Osteoblast (primary cell): Measurements from ENCODE around the gene ESD. TPM values are rescaled to one million over a fixed set of nuclear protein-coding genes. Genes with fewer than 3 reads are reported as not detected.

Source experiments
- DNase-seq: peaks from one replicate; pipeline ENCODE4 v3.0.0; 2011; ENCODE audit warnings: low spot score, mixed read lengths; ENCODE audit not compliant: insufficient read length; ENCODE audit errors: missing footprints
- H2AFZ ChIP-seq: 2 replicates; pipeline ENCODE4 v1.6.0; 2011; ENCODE audit warnings: mild to moderate bottlenecking, low read length
- H3K27ac ChIP-seq: 2 replicates; pipeline ENCODE4 v1.5.1; 2011; ENCODE audit warnings: mild to moderate bottlenecking, low read depth, low read length, moderate library complexity
- H3K27me3 ChIP-seq: 2 replicates; pipeline ENCODE4 v1.6.0; 2012; ENCODE audit warnings: mild to moderate bottlenecking, control low read depth, inconsistent platforms, low read length, moderate library complexity; ENCODE audit not compliant: insufficient read depth
- H3K36me3 ChIP-seq: 2 replicates; pipeline ENCODE4 v1.5.1; 2011; ENCODE audit warnings: mild to moderate bottlenecking, low read length, control low read depth, moderate library complexity; ENCODE audit not compliant: insufficient read depth
- H3K4me1 ChIP-seq: 2 replicates; pipeline ENCODE4 v1.5.1; 2011; ENCODE audit warnings: mild to moderate bottlenecking, low read length, control low read depth, moderate library complexity; ENCODE audit not compliant: insufficient read depth
- H3K4me2 ChIP-seq: 2 replicates; pipeline ENCODE4 v1.6.0; 2011; ENCODE audit warnings: mild to moderate bottlenecking, low read length; ENCODE audit not compliant: insufficient read depth
- H3K4me3 ChIP-seq: fragments of 200-600 bp; sonication (generic); 3 replicates; pipeline ENCODE4 v1.5.1; 2012; ENCODE audit warnings: mild to moderate bottlenecking, low read length, inconsistent platforms; ENCODE audit not compliant: insufficient read depth
- H3K79me2 ChIP-seq: 2 replicates; pipeline ENCODE4 v1.6.0; 2012; ENCODE audit warnings: mild to moderate bottlenecking, low read length, control low read depth, inconsistent platforms; ENCODE audit not compliant: insufficient read depth
- H3K9me3 ChIP-seq: 2 replicates; pipeline ENCODE4 v1.5.1; 2011; ENCODE audit warnings: low read depth, low read length, control low read depth
- H4K20me1 ChIP-seq: 2 replicates; pipeline ENCODE4 v1.6.0; 2012; ENCODE audit warnings: mild to moderate bottlenecking, low read length, control low read depth; ENCODE audit not compliant: insufficient read depth
- total RNA-seq: library from RNA; depleted of rRNA; stranded (reverse); fragments of >200 nt; gene quantifications from 2 replicates; pipeline ENCODE4 v1.2.3, GENCODE V29; 2012
- TF ChIP-seq, protein P1 (sequence below): IDR thresholded peaks from 2 replicates; pipeline ENCODE4 v1.5.1; 2011; ENCODE audit warnings: mild to moderate bottlenecking, low read depth, low read length, moderate library complexity; ENCODE audit errors: extremely low read depth

ESD gene
- total RNA-seq, 1 donor = 130 TPM

DNA sequence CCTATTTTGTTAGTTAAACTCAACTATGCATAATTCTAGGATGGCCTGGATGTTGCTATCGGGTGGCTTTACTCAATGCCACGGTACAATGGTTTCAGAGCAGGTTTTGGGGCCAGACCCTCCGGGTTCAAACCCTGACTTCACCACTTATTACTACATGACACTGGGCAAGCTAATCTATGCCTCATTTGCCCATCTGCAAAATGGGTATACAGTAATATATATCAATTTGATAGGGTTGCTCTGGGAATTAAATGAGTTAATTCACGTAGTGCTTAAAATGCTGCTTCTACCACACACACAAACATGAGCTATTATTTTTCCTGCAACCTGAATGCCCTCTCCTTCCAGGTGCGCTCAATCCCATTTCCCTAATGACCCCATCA, 839 bp downstream of the ESD start:
- peaks cover 4% of the 10 kb centered on the region for H3K36me3 ChIP-seq
- H3K27me3 ChIP-seq = no peaks in the 10 kb centered on the region
- peak overlapping the region; percentile 99 for H2AFZ ChIP-seq
- peak overlapping the region; percentile 91 for H3K4me3 ChIP-seq
- H3K4me2 ChIP-seq = peak overlapping the region; percentile 96
- no peaks in the 10 kb centered on the region for H3K9me3 ChIP-seq
- DNase-seq = no peak
- peaks cover 41% of the 10 kb centered on the region for H3K79me2 ChIP-seq
- peaks cover 20% of the 10 kb centered on the region for H3K4me1 ChIP-seq
- H4K20me1 ChIP-seq = peaks cover 3% of the 10 kb centered on the region
- TF ChIP-seq, protein P1, sequence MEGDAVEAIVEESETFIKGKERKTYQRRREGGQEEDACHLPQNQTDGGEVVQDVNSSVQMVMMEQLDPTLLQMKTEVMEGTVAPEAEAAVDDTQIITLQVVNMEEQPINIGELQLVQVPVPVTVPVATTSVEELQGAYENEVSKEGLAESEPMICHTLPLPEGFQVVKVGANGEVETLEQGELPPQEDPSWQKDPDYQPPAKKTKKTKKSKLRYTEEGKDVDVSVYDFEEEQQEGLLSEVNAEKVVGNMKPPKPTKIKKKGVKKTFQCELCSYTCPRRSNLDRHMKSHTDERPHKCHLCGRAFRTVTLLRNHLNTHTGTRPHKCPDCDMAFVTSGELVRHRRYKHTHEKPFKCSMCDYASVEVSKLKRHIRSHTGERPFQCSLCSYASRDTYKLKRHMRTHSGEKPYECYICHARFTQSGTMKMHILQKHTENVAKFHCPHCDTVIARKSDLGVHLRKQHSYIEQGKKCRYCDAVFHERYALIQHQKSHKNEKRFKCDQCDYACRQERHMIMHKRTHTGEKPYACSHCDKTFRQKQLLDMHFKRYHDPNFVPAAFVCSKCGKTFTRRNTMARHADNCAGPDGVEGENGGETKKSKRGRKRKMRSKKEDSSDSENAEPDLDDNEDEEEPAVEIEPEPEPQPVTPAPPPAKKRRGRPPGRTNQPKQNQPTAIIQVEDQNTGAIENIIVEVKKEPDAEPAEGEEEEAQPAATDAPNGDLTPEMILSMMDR = no peak
- H3K27ac ChIP-seq = peak overlapping the region; percentile 93

DNA sequence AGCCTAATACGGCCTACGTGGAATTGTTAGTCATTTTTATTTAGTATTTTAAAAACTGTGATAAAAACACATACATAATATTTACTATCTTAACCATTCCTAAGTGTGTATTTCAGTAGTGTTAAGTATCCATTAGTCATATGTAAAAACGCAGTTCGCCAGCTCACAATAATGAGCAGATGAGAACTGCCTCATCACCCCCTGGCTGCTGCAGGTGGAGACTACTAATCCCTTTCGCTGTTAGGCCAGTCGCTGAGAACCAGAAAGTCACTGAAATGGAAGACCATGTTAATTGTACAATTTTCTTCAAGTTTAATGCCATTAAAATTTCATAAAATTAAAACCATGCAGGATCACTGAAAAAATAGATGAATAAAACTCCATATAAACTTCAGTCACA, 1.6 kb downstream of the ESD start:
- TF ChIP-seq, protein P1 = no peak
- H4K20me1 ChIP-seq = peaks cover 3% of the 10 kb centered on the region

DNA sequence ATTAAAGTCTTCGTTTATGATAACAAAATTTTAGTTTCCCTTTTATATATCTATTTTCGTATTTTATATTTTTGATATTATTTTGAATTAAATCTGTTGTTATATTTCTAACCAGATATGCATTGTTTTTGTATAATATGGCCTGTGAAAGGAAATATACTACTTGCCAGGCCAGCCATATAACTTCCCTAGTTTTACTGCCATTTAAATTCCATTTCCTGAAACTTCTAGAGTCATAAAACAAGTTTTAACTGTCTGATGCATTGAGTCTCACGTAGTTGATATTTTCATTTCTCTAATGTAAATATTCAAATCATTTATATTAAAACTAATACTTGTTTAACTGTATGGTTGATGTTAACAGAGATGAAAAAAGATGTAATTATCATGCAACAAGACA, 13.5 kb downstream of the ESD start:
- no peak overlapping the region for H3K4me2 ChIP-seq
- H3K36me3 ChIP-seq = peaks cover 61% of the 10 kb centered on the region
- DNase-seq = no peak
- no peaks in the 10 kb centered on the region for H3K27me3 ChIP-seq
- H3K4me3 ChIP-seq = no peak overlapping the region
- H2AFZ ChIP-seq = no peak overlapping the region
- peaks cover 2% of the 10 kb centered on the region for H3K79me2 ChIP-seq
- no peaks in the 10 kb centered on the region for H4K20me1 ChIP-seq
- TF ChIP-seq, protein P1 = no peak
- no peaks in the 10 kb centered on the region for H3K9me3 ChIP-seq
- no peak overlapping the region for H3K27ac ChIP-seq
- H3K4me1 ChIP-seq = peaks cover 7% of the 10 kb centered on the region

More for the DNA sequence above, 1.6 kb downstream of the ESD start:
- H3K79me2 ChIP-seq = peaks cover 46% of the 10 kb centered on the region
- no peak overlapping the region for H3K4me3 ChIP-seq
- peaks cover 20% of the 10 kb centered on the region for H3K4me1 ChIP-seq
- peaks cover 12% of the 10 kb centered on the region for H3K36me3 ChIP-seq
- no peak overlapping the region for H2AFZ ChIP-seq
- no peak overlapping the region for H3K27ac ChIP-seq
- DNase-seq = no peak
- no peaks in the 10 kb centered on the region for H3K9me3 ChIP-seq
- peak overlapping the region; percentile 96 for H3K4me2 ChIP-seq
- H3K27me3 ChIP-seq = no peaks in the 10 kb centered on the region

DNA sequence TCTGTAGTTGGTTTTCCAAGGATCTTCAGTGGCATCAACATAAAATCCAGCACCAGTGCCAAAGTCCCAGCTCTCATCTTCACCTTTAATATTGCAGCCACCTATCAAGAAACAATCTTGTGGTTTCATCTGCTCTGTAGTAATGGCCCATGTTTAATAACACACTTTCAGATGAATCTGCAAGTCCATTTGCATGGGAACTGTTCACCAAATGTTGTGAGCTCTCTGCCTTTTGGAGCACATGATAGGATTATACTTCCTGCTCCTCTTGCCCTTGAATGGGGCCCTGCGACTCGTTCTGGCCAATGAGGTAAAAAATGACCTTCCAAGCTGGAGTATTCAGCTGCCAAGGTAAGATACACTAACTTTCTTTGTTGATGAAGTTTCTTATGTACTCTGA, 14.3 kb downstream of the ESD start:
- Histone ChIP-seq H3K79me2 (peaks cover 2% of the 10 kb centered on the region), H2AFZ (no peak overlapping the region), H3K27ac (no peak overlapping the region), H3K27me3 (no peaks in the 10 kb centered on the region), H3K4me3 (no peak overlapping the region), H4K20me1 (peaks cover 2% of the 10 kb centered on the region), H3K4me1 (peaks cover 11% of the 10 kb centered on the region), H3K36me3 (peaks cover 56% of the 10 kb centered on the region), H3K4me2 (no peak overlapping the region), H3K9me3 (no peaks in the 10 kb centered on the region)
- DNase-seq = no peak
- TF ChIP-seq, protein P1 = no peak
